Neuron (in vitro differentiated cells): ENCODE data around the gene THSD7B.

Source experiments
- H2AFZ ChIP-seq: one replicate; pipeline ENCODE4 v1.6.1; 2013; ENCODE audit warnings: low read depth, mild to moderate bottlenecking, inconsistent platforms, low read length, moderate library complexity
- H3K27me3 ChIP-seq: one replicate; pipeline ENCODE4 v1.6.1; 2013; ENCODE audit warnings: low read length; ENCODE audit not compliant: insufficient read depth
- H3K36me3 ChIP-seq: one replicate; pipeline ENCODE4 v1.6.1; 2013; ENCODE audit warnings: low read length; ENCODE audit not compliant: insufficient read depth
- H3K4me1 ChIP-seq: one replicate; pipeline ENCODE4 v1.6.1; 2013; ENCODE audit warnings: low read length; ENCODE audit not compliant: insufficient read depth
- H3K4me3 ChIP-seq: 2 replicates; pipeline ENCODE4 v1.5.1; 2013; ENCODE audit warnings: mild to moderate bottlenecking, low read length, moderate library complexity
- H3K9me3 ChIP-seq: one replicate; pipeline ENCODE4 v1.6.1; 2013; ENCODE audit warnings: low read length

THSD7B gene

DNA sequence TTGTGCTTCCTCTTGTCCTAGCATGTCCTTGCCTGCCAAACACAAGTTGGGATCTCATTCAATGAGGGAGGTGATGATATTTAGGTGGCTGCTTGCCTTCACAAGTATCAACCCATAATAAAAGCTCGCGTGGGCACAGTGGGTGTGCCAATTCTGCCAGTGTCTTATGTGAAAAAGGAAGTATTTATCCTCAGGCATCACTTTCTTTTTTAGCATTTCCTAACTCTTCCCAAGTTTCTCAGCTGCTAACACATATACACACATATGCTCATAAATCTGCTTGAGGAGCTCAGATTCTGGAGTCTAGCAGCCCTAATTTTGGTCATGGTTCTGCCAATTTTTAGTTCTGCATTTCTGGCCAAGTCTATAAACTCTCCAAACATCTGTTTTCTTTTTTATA lies 879.4 kb downstream of the THSD7B start:
- no peak overlapping the region for H3K4me3 ChIP-seq
- no peaks in the 10 kb centered on the region for H3K4me1 ChIP-seq
- no peak overlapping the region for H2AFZ ChIP-seq
- no peaks in the 10 kb centered on the region for H3K27me3 ChIP-seq
- no peaks in the 10 kb centered on the region for H3K9me3 ChIP-seq
- H3K36me3 ChIP-seq, result no peaks in the 10 kb centered on the region

DNA sequence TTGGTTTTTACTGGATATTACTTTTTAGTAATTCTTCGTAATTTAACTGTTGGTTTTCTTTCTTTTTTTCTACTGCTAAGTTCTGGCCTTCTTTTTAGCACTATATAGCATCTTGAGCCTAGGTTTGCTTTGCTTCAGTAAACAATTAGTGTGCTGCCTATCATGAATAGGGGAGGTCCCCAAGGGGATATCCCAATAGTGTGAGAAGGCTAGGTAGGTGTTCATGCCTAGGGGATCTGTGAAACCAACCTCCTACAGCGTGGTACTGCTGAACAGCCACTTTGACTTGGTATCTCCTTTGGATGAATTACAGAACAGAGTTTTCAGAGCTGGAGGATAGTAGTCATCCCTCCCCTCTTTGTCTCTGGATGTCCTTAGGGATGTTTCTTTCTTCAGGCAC lies 888.7 kb downstream of the THSD7B start:
- Histone ChIP-seq H3K27me3 (no peaks in the 10 kb centered on the region), H3K4me1 (no peaks in the 10 kb centered on the region)

DNA sequence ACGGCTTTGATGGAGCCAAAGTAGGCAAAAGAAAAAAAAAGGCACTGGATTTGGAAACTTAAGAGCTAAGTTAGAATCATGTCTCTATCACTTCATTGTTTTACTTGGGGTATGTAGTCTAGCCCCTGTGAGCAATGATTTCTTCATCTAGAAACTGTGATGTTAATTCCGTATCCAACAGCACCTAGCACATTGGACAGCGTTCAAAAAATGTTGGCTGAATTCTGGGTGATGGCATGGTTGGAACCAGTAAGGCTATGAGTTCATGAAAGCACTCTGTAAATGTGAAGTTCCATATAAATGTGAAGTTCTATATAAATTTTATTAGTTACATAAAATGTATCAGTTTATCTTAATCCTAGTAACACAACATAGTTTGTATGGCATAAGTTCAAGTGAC lies 890.5 kb downstream of the THSD7B start:
- no peak overlapping the region for H3K4me3 ChIP-seq
- H2AFZ ChIP-seq, result no peak overlapping the region
- H3K9me3 ChIP-seq, result no peaks in the 10 kb centered on the region
- no peaks in the 10 kb centered on the region for H3K27me3 ChIP-seq
- H3K36me3 ChIP-seq, result no peaks in the 10 kb centered on the region
- no peaks in the 10 kb centered on the region for H3K4me1 ChIP-seq

More for the DNA sequence above, 888.7 kb downstream of the THSD7B start:
- no peaks in the 10 kb centered on the region for H3K36me3 ChIP-seq
- H3K9me3 ChIP-seq, result no peaks in the 10 kb centered on the region
- H3K4me3 ChIP-seq, result no peak overlapping the region
- no peak overlapping the region for H2AFZ ChIP-seq

DNA sequence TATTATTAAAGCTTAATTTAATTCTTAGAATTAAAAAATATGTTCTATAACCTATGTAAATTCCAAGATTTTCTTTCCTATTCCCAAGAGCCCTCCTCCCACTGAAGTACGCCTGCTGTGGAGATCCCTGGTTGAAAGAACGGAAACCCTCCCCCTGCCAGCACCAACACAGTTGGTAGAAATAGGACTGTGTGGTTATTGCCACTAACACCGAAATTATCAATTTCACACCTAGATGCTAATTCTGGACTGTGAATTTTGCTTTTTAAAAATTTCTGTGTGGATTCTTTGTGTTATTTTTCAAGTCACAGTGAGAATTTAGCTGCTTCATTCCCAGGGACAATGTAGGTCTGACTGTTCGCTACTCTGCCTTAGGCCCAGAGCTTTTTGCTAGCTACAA lies 893.1 kb downstream of the THSD7B start:
- H3K36me3 ChIP-seq, result no peaks in the 10 kb centered on the region
- no peaks in the 10 kb centered on the region for H3K9me3 ChIP-seq
- no peaks in the 10 kb centered on the region for H3K4me1 ChIP-seq
- no peaks in the 10 kb centered on the region for H3K27me3 ChIP-seq
- H3K4me3 ChIP-seq, result no peak overlapping the region
- H2AFZ ChIP-seq, result no peak overlapping the region

DNA sequence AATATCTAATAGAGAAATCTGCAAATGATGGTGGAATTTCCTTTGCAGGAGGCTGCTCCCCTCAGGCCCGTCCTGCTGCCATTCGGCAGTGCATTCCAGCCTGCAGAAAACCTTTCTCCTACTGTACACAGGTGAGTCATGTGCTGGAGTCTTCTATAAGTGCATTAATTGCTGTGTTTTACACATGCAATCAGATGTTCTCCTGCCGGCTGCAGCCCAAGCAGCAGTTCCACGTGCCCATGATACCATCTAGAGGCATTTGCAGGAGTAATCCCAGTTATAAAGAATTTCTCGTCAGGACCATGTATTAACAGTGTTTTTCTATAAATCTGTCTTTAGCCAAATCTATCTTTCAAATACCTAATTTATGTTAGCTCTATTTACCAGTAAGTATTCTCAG lies 894.3 kb downstream of the THSD7B start:
- no peak overlapping the region for H3K4me3 ChIP-seq
- H3K4me1 ChIP-seq, result no peaks in the 10 kb centered on the region
- H2AFZ ChIP-seq, result no peak overlapping the region
- H3K27me3 ChIP-seq, result no peaks in the 10 kb centered on the region
- no peaks in the 10 kb centered on the region for H3K36me3 ChIP-seq
- H3K9me3 ChIP-seq, result no peaks in the 10 kb centered on the region

DNA sequence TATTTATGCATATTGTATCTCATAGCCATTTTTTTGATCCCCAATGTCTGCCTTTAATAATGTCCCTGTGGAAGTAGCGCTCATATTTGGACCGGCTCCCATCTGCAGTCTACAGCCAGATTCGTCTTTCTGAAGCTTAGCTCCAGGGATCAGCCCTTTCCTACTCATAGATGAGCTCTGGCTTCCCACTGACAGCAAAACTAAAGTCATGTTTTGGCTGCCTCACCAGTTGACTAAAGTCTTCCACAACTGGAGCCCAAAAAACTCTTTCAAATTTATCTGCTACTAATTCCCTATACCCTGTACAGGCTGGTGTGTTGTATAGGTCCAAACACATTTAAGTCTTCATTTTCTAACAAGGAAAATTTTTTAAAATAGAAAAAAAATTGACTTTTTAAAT lies 904.8 kb downstream of the THSD7B start:
- Histone ChIP-seq H3K9me3 (no peaks in the 10 kb centered on the region), H3K27me3 (peaks cover 2% of the 10 kb centered on the region), H3K36me3 (no peaks in the 10 kb centered on the region), H2AFZ (no peak overlapping the region), H3K4me1 (no peaks in the 10 kb centered on the region), H3K4me3 (no peak overlapping the region)

DNA sequence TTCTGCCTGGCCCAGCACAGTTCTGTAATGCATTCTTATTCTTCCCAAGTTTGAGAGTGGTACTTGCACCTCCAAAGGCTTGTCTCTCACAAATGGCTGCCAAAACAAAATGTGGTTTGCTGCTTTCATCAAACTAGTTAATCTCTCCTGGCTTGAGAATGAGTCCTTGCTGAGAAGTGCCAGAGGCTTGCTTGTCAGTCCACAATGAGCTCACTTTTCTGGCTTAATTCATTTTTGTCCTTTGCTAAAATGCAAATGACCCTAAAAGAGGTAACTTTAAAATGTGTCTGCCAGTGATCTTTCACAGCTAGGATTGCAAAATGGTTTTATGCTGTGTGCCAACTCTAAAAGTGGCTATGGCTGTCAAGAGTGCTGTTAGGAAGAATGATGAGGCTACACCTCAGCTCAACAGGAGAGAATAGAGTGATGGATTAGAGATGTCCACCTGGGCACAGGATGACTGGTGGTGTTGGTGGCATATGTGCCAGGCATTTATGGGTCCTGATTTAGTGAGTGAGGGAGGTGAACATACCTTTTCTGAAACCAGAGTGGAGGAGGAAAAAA lies 907.7 kb downstream of the THSD7B start:
- H3K36me3 ChIP-seq, result no peaks in the 10 kb centered on the region
- H3K27me3 ChIP-seq, result peaks cover 2% of the 10 kb centered on the region
- H3K4me3 ChIP-seq, result no peak overlapping the region
- no peaks in the 10 kb centered on the region for H3K9me3 ChIP-seq
- no peaks in the 10 kb centered on the region for H3K4me1 ChIP-seq
- H2AFZ ChIP-seq, result no peak overlapping the region

DNA sequence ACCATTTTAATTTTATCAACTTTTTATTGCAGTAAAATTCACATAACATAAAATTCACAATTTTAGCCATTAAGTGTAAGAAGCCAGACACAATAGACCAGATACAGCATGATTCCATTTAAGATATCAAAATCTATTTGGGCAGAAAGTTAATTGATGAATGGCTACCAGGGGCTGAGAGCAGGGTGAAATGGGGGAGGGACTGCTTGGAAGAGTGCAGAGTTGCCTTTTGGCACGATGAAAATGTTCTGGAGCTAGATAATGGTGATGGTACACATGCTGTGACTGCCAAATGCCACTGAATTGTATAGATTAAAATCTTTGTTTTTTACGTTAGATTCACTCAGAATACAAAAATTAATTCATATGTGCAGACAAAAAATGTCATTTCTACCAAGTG lies 909.6 kb downstream of the THSD7B start:
- Histone ChIP-seq H2AFZ (no peak overlapping the region), H3K4me3 (no peak overlapping the region), H3K4me1 (no peaks in the 10 kb centered on the region), H3K36me3 (no peaks in the 10 kb centered on the region), H3K9me3 (no peaks in the 10 kb centered on the region), H3K27me3 (no peaks in the 10 kb centered on the region)

DNA sequence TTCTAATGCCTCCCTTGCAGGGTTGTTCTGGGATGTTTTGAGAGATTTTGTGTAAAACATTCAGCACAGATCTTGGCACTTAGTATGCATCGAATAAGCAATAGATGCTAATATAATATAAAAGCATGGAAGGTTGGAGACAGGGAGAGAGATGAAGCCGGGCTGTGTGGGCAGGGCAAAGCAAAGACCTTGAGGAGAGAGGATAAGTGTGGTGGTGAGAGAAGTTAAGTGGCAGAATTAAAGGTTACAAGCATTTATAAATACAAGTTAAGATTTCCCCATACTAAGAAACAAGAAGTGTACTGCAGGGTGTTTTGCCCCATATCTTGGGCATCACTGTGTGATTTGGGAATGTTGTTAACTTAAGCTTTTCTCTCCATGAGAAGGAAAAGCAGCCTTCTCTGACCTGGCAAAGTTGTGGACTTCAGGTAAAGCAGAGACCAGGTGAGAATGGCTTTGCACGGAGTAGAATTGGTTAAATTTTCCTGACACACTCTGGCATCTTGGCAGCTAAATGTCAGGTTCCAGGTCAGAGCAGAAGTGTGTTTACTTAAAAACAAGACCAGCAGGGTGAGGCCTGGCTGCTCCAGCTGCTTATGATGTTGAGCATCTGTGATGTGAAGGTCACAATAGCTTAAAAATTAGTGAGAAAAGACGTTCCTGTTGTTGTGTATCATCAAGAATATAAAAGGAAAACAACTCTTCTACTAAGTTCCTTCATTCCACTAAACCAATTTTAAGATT lies 910.4 kb downstream of the THSD7B start:
- Histone ChIP-seq H3K27me3 (no peaks in the 10 kb centered on the region), H3K4me3 (no peak overlapping the region), H3K9me3 (no peaks in the 10 kb centered on the region), H3K36me3 (no peaks in the 10 kb centered on the region), H3K4me1 (no peaks in the 10 kb centered on the region), H2AFZ (no peak overlapping the region)

DNA sequence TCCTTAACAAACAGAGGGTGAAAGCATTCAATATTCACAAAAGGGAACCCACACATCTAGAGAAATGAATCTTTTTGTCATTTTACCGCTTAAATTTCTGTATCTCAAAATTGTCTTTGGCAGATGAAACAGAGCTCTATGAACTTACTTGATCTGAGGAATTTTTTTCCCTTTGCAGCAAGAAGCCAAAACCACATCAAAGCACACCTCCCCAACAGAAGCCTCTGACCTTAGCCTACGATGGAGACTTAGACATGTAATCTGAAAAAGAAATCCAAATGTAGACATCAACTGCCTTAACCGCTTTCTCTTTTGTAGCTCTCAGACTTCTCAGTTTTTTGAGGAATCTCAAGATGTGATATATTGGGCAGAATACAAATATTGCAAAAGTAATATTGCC lies 911.0 kb downstream of the THSD7B start:
- no peaks in the 10 kb centered on the region for H3K9me3 ChIP-seq
- no peaks in the 10 kb centered on the region for H3K27me3 ChIP-seq
- H3K4me3 ChIP-seq, result no peak overlapping the region
- H2AFZ ChIP-seq, result no peak overlapping the region
- no peaks in the 10 kb centered on the region for H3K4me1 ChIP-seq
- H3K36me3 ChIP-seq, result no peaks in the 10 kb centered on the region

DNA sequence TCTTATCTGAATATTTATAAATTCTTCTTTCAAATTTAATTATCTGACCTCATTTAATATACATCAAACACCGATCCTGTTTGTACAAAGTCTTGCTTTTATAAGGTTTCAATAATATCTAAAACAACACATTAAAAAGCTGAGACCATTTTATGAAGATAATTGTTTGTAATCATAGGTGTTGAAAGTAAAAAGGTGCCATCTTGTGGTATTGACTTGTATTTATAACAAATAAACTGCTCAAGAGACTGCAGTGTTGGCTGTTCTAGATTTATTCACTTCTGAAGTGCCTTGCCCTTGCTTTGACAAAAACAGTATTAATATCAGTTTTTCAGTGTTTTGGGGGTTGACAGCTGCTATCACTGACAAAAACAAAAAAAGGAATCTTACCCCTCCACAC lies 912.1 kb downstream of the THSD7B start:
- Histone ChIP-seq H3K36me3 (no peaks in the 10 kb centered on the region), H3K4me3 (no peak overlapping the region), H2AFZ (no peak overlapping the region), H3K27me3 (no peaks in the 10 kb centered on the region), H3K9me3 (no peaks in the 10 kb centered on the region), H3K4me1 (no peaks in the 10 kb centered on the region)

DNA sequence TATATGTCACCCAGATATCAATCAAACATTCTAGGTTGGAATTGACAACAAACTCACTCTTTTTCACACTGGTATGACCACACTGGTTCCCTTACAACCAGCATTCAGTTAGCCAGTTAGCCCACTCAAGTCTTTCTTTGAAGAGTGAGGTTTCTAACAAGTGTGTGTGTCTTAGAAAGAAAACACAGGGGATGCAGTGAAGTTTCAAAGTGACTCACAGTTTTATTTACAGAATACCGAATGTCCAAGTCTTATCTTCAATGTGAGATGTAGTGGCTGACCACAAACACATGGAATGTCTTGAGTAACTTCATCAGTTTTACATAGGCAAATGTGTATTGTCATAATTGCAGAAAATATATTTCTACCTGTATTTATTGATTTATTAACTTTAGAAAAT lies 924.2 kb downstream of the THSD7B start:
- Histone ChIP-seq H3K36me3 (no peaks in the 10 kb centered on the region), H2AFZ (no peak overlapping the region), H3K4me1 (no peaks in the 10 kb centered on the region), H3K9me3 (no peaks in the 10 kb centered on the region), H3K27me3 (no peaks in the 10 kb centered on the region), H3K4me3 (no peak overlapping the region)

DNA sequence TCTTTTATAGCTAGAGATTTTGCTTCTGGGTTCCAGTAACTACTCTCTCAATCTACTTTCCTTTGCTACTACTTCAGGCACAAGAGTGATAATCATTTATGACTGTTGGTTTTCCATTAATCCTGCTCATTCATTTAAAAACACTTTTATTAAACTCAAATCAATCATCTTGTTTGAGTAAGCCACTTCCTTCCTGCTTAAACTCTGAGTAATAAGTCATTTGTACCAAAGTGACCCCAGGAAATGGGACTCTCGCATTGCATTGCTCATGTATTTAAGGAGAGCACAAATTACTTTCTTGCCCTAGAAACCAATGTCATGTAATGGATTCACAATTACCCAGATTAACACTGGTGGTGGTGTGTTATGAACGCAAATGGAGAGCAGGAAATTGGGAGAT lies 928.2 kb downstream of the THSD7B start:
- H2AFZ ChIP-seq, result no peak overlapping the region
- H3K36me3 ChIP-seq, result no peaks in the 10 kb centered on the region
- H3K4me1 ChIP-seq, result no peaks in the 10 kb centered on the region
- no peaks in the 10 kb centered on the region for H3K27me3 ChIP-seq
- no peaks in the 10 kb centered on the region for H3K9me3 ChIP-seq
- no peak overlapping the region for H3K4me3 ChIP-seq

DNA sequence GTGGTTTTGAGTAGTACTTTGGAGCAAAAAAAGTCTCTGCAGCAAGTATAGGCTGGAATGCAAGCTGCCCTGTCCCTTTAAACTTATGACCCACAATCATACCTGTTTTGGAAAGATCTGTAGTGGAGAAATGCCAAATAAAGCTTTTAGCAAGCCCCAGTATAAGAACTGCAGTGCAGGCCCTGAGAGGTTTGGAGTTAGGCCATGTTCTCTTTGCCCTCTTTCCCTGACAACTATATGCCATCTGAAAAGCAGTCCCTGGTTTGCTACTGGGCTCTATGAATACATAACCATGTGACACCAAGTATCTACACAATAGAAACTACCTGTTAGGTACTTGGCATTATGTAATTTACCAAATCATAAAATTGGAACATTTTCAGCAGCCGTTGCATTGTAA lies 931.6 kb downstream of the THSD7B start:
- no peaks in the 10 kb centered on the region for H3K27me3 ChIP-seq
- H3K9me3 ChIP-seq, result no peaks in the 10 kb centered on the region
- H3K4me3 ChIP-seq, result no peak overlapping the region
- H3K36me3 ChIP-seq, result no peaks in the 10 kb centered on the region
- H2AFZ ChIP-seq, result no peak overlapping the region
- no peaks in the 10 kb centered on the region for H3K4me1 ChIP-seq
